Fibroblast of lung (primary cell): ENCODE measurements around the gene CCDC73. TPM values are rescaled to one million over a fixed set of nuclear protein-coding genes. Genes with fewer than 3 reads are reported as not detected.

Source experiments
- DNase-seq, 2 donors: peaks; one replicate each; pipeline versions ENCODE4 v3.0.0 to v3.0.0-alpha.2; 2010; ENCODE audit warnings: low read depth in 2 of 2
- H2AFZ ChIP-seq: 2 replicates; pipeline ENCODE4 v1.5.1; 2012; ENCODE audit warnings: low read length, control low read depth, inconsistent platforms
- H3K27ac ChIP-seq: 2 replicates; pipeline ENCODE4 v1.5.1; 2011; ENCODE audit warnings: low read length, control low read depth; ENCODE audit not compliant: insufficient read depth
- H3K27me3 ChIP-seq: 2 replicates; pipeline ENCODE4 v1.5.1; 2011; ENCODE audit warnings: mild to moderate bottlenecking, low read length; ENCODE audit not compliant: control insufficient read depth, insufficient read depth
- H3K36me3 ChIP-seq: 2 replicates; pipeline ENCODE4 v1.5.1; 2011; ENCODE audit warnings: low read length; ENCODE audit not compliant: control insufficient read depth, insufficient read depth
- H3K4me1 ChIP-seq: 2 replicates; pipeline ENCODE4 v1.5.1; 2011; ENCODE audit warnings: low read length; ENCODE audit not compliant: control insufficient read depth, insufficient read depth; ENCODE audit errors: extremely low read depth
- H3K4me2 ChIP-seq: 2 replicates; pipeline ENCODE4 v1.5.1; 2011; ENCODE audit warnings: low read length, control low read depth; ENCODE audit not compliant: insufficient read depth; ENCODE audit errors: extremely low read depth
- H3K4me3 ChIP-seq, 4 experiments: fragments of 200-600 bp in 1 of 4; sonication (generic) in 1 of 4; replicated peaks in 1 of 4; 2 replicates each; pipeline ENCODE4 v1.5.1; 2011 to 2016; ENCODE audit warnings: low read length in 4 of 4, low read depth in 3 of 4, mild to moderate bottlenecking in 3 of 4, control low read depth in 2 of 4, inconsistent platforms in 1 of 4, mixed read lengths in 1 of 4; ENCODE audit not compliant: insufficient read depth in 1 of 4; ENCODE audit errors: control extremely low read depth in 1 of 4
- H3K79me2 ChIP-seq: 2 replicates; pipeline ENCODE4 v1.5.1; 2012; ENCODE audit warnings: mild to moderate bottlenecking, low read length, inconsistent platforms; ENCODE audit not compliant: control insufficient read depth, insufficient read depth
- H3K9ac ChIP-seq: 2 replicates; pipeline ENCODE4 v1.5.1; 2011; ENCODE audit warnings: mild to moderate bottlenecking, low read length, control low read depth; ENCODE audit not compliant: insufficient read depth
- H3K9me3 ChIP-seq: 2 replicates; pipeline ENCODE4 v1.5.1; 2012; ENCODE audit warnings: low read depth, low read length; ENCODE audit not compliant: control insufficient read depth, insufficient read depth
- H4K20me1 ChIP-seq: 2 replicates; pipeline ENCODE4 v1.5.1; 2011; ENCODE audit warnings: low read length; ENCODE audit not compliant: control insufficient read depth, insufficient read depth; ENCODE audit errors: extremely low read depth
- CTCF ChIP-seq, 2 donors: IDR thresholded peaks in 1 of 2; conservative IDR thresholded peaks in 1 of 2; 1 replicate in 1 of 2; 2 replicates in 1 of 2; pipeline ENCODE4 v1.5.1; 2011 to 2012; ENCODE audit warnings: low read length in 2 of 2, control low read depth in 1 of 2, inconsistent platforms in 1 of 2, low read depth in 1 of 2, mild to moderate bottlenecking in 1 of 2
- EZH2 ChIP-seq: IDR thresholded peaks from 2 replicates; pipeline ENCODE4 v1.5.1; 2012; ENCODE audit warnings: low read length, control low read depth, mild to moderate bottlenecking; ENCODE audit errors: missing control alignments
- polyA plus RNA-seq, 2 donors: library from polyadenylated mRNA; depleted of rRNA in 1 of 2; stranded (reverse) in 1 of 2; unstranded in 1 of 2; fragments of >200 nt; gene quantifications; 2 replicates each; pipeline ENCODE4 v1.2.1, GENCODE V29; 2011 to 2012; ENCODE audit warnings: missing spikeins in 1 of 2
- total RNA-seq: library from RNA; depleted of rRNA; stranded (reverse); fragments of >200 nt; gene quantifications from 2 replicates; pipeline ENCODE4 v1.2.1, GENCODE V29; 2014

The CCDC73 gene
- total and polyA plus RNA-seq, 2 donors (not counting 1 experiment from before 2014, with no cell fraction given): under 0.01 TPM; not detected in 1

- Histone ChIP-seq H3K36me3 (no peaks in the 10 kb centered on the region), H3K27me3 (peaks cover 3% of the 10 kb centered on the region), H3K9ac (no peak overlapping the region), H3K4me3 (no peak overlapping the region), H2AFZ (no peak overlapping the region), H3K27ac (no peak overlapping the region), H4K20me1 (no peaks in the 10 kb centered on the region), H3K9me3 (no peaks in the 10 kb centered on the region), H3K79me2 (no peaks in the 10 kb centered on the region), H3K4me2 (no peak overlapping the region), H3K4me1 (no peaks in the 10 kb centered on the region)
- DNase-seq: no peak
- no peak for TF ChIP-seq CTCF (conservative IDR thresholded peaks at IDR 0.05 in 1 of 2, IDR thresholded peaks at IDR 0.05 in 1 of 2; ENCODE audit: low read depth in 1 of 2, low read length in 2 of 2)
These were observed 227.3 kb downstream of the CCDC73 start for GRCh38 chr11:32567154-32567553.

- no peak for DNase-seq
- H2AFZ ChIP-seq: no peak overlapping the region
- no peak overlapping the region for H3K4me2 ChIP-seq
- no peak overlapping the region for H3K9ac ChIP-seq
- H3K9me3 ChIP-seq: no peaks in the 10 kb centered on the region
- no peak overlapping the region for H3K27ac ChIP-seq
- TF ChIP-seq CTCF (conservative IDR thresholded peaks at IDR 0.05 in 1 of 2, IDR thresholded peaks at IDR 0.05 in 1 of 2; ENCODE audit: low read depth in 1 of 2, low read length in 2 of 2): no peak
- TF ChIP-seq EZH2: no peak
- peaks cover 3% of the 10 kb centered on the region for H3K27me3 ChIP-seq
- no peak overlapping the region for H3K4me3 ChIP-seq
- H4K20me1 ChIP-seq: no peaks in the 10 kb centered on the region
- no peaks in the 10 kb centered on the region for H3K36me3 ChIP-seq
- H3K4me1 ChIP-seq: no peaks in the 10 kb centered on the region
- no peaks in the 10 kb centered on the region for H3K79me2 ChIP-seq
These were observed 227.9 kb downstream of the CCDC73 start for GRCh38 chr11:32566517-32566916.

- Histone ChIP-seq H3K4me2 (no peak overlapping the region), H3K9ac (no peak overlapping the region), H4K20me1 (no peaks in the 10 kb centered on the region), H3K79me2 (no peaks in the 10 kb centered on the region), H3K27ac (no peak overlapping the region), H3K27me3 (no peaks in the 10 kb centered on the region), H3K4me1 (no peaks in the 10 kb centered on the region), H3K36me3 (no peaks in the 10 kb centered on the region), H2AFZ (no peak overlapping the region), H3K9me3 (no peaks in the 10 kb centered on the region), H3K4me3 (no peak overlapping the region)
- TF ChIP-seq EZH2 (no peak), CTCF (conservative IDR thresholded peaks at IDR 0.05 in 1 of 2, IDR thresholded peaks at IDR 0.05 in 1 of 2; ENCODE audit: low read depth in 1 of 2, low read length in 2 of 2) (no peak)
- no peak for DNase-seq
These were observed 230.9 kb downstream of the CCDC73 start for GRCh38 chr11:32563600-32563959.
